GM19455 (cell line): ENCODE measurements around the gene TRAPPC12.

Experiments
- ATAC-seq: cut with Tn5 transposase; IDR thresholded peaks from one replicate; pipeline ENCODE4 v1.9.1; 2021; ENCODE audit not compliant: unreplicated experiment

Gene TRAPPC12

GRCh38 chr2:3405876-3406275 lies 26.4 kb downstream of the TRAPPC12 start:
- no peak for ATAC-seq

GRCh38 chr2:3406501-3406900 lies 27.0 kb downstream of the TRAPPC12 start:
- no peak for ATAC-seq

- ATAC-seq: no peak
Observed at GRCh38 chr2:3408781-3409180, 29.3 kb downstream of the TRAPPC12 start.

GRCh38 chr2:3409627-3410170 lies 30.2 kb downstream of the TRAPPC12 start:
- ATAC-seq: no peak

GRCh38 chr2:3411103-3411502 lies 31.6 kb downstream of the TRAPPC12 start:
- no peak for ATAC-seq

GRCh38 chr2:3413697-3414096 lies 34.2 kb downstream of the TRAPPC12 start:
- ATAC-seq: no peak

GRCh38 chr2:3414133-3414860 lies 34.8 kb downstream of the TRAPPC12 start:
- no peak for ATAC-seq

- no peak for ATAC-seq
Observed at GRCh38 chr2:3418766-3419404, 39.4 kb downstream of the TRAPPC12 start.

GRCh38 chr2:3420076-3420768 lies 40.7 kb downstream of the TRAPPC12 start:
- no peak for ATAC-seq

GRCh38 chr2:3420769-3421397 lies 41.4 kb downstream of the TRAPPC12 start:
- no peak for ATAC-seq

- no peak for ATAC-seq
Observed at GRCh38 chr2:3421580-3421979, 42.1 kb downstream of the TRAPPC12 start.

- ATAC-seq: no peak
Observed at GRCh38 chr2:3422161-3422779, 42.8 kb downstream of the TRAPPC12 start.

- ATAC-seq: no peak
Observed at GRCh38 chr2:3423492-3424170, 44.1 kb downstream of the TRAPPC12 start.

- no peak for ATAC-seq
Observed at GRCh38 chr2:3424171-3424795, 44.8 kb downstream of the TRAPPC12 start.

- ATAC-seq: no peak
Observed at GRCh38 chr2:3426615-3427014, 47.1 kb downstream of the TRAPPC12 start.

- ATAC-seq: peak; percentile 61
Observed at GRCh38 chr2:3427272-3427671, 47.8 kb downstream of the TRAPPC12 start.

- ATAC-seq: no peak
Observed at GRCh38 chr2:3428577-3428976, 49.1 kb downstream of the TRAPPC12 start.

GRCh38 chr2:3429066-3429610 lies 49.6 kb downstream of the TRAPPC12 start:
- no peak for ATAC-seq

GRCh38 chr2:3430172-3430571 lies 50.7 kb downstream of the TRAPPC12 start:
- ATAC-seq: no peak
